DMS114 treated with DMSO at 0.1 percent for 48 hours (cell line): ENCODE data around the gene XYLB.
A peak's percentile ranks its signal among the peaks of the same experiment; 100 is the strongest.

Source experiments
- DNase-seq: peaks from one replicate; lab custom pipeline; 2025; ENCODE audit not compliant: unreplicated experiment; lab: John Stamatoyannopoulos, UW

The XYLB gene

DNA sequence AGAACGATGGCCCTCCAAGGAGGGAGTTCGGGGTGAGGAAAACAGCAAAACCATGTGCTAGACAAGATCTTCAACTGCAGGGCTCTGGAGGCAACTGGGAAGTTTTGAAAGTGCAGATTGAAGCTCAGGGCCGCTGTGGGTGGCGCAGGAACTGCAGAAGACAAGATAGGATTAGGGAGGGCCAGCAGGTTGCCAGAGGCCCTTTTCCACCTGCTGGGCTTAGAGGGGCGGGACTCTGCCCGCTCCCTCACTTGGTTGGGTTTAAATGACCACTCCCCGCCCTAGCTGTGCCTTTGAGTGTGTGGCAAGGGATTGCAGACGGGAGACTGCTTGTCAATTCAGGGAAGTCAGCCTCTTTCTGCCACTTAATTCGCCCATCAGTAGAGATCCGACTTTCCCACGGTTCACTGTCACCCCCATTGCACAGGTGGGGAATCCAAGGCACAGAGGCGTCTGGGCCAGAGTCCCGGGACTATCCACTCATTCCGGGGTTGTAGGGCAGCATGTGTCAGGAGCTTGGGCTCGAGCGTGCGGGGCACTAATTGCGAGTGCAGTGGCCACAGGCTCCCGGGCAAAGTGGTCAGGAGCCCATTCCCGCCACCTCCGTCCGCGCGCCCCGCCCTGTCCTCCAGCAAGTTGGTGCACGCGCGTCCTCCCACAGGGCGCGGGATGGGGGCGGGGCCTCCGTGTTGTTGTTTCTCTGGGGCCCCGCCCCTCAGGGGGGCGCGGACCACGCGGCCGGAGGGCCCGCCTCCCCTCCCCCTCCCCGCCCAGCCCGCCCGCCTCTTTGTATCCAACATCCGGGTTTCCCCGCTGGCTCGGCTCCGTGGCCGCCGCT, 106.7 kb downstream of the XYLB start, which contains the start of gene ACVR2B:
Gene ACVR2B (plus strand): TSS at position 816 of the 838 bp plus-strand sequence. CDS start 433 bp downstream, outside the sequence.
- DNase-seq = peak; percentile 62

DNA sequence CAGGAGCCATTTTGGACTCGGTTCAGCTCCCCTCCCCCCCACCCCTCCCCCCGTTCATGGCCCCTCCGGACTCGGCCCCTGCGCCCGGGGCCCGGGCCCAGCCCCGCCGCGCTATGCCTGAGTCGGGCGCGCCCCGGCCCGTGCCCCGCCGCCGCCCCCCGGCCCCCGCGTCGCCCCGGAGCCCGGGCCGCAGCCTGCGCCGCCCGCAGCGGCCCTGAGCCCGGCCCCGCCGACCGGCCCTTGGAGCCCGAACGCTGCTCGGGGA, 107.3 kb downstream of the XYLB start:
- DNase-seq = no peak

GRCh38 chr3:38454178-38454883, 107.7 kb downstream of the XYLB start:
- DNase-seq = no peak

GRCh38 chr3:38454884-38455638, 108.5 kb downstream of the XYLB start:
- peak; percentile 24 for DNase-seq

GRCh38 chr3:38455639-38456430, 109.2 kb downstream of the XYLB start:
- no peak for DNase-seq

GRCh38 chr3:38457111-38458003, 110.8 kb downstream of the XYLB start:
- no peak for DNase-seq

GRCh38 chr3:38458796-38459498, 112.4 kb downstream of the XYLB start:
- DNase-seq = no peak

- DNase-seq = no peak
Observed at GRCh38 chr3:38459499-38460048, 113.0 kb downstream of the XYLB start.

DNA sequence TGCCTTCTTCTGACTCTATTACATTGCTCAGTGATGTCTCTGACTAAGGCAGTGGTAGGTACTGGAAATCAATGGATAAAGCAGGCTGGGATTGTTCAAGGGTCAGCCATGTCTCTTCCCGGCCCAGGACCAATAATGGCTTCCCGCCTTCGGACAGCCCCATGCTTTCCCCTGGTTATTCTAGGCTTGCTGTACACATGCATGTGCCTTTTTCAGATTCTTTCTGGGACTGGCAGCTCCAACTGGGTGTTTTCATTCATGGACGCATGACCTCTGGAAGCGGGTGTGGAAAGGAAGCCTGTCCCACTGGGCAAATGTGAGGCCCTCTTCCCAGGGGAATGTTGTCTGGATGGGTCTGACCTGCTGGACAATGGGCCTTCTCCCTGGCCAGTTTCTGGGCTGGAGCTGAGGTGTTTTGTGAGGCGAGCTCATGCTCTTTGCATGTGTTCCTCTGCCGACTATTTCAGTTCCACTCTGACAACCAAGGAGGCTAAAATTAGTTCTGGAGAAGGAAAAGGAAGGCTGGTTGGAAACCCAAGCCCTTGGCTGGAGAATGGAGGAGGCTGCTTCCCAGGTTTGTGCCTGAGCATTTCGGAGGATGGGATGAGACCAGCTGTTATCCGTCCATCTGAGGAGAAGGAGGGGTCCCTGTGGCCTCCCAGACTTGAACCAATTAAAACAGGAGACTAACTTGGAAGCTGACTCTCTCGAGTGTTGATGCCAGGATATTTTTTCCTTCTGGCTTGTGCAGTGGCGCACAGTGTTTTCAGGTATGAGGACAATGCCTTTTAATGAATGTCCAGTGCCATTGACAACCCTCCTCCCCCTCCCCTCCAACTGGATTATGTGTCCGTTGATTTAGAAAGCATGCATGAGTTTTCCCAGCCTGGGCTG, 114.0 kb downstream of the XYLB start:
- DNase-seq = no peak
